Tibial artery (tissue), 4 donors: ENCODE measurements around the gene DPP6.

ENCODE experiments used
- DNase-seq, 2 donors: peaks; one replicate each; pipeline ENCODE4 v3.0.0-alpha.2; 2019
- H3K27ac ChIP-seq, 2 donors: fragments of 200-600 bp; sonication (generic) in 1 of 2; 1 replicate in 1 of 2; 2 replicates in 1 of 2; pipeline ENCODE4 v1.5.1; 2018 to 2019; ENCODE audit warnings: mild to moderate bottlenecking in 1 of 2
- H3K27me3 ChIP-seq, 2 donors: fragments of 200-600 bp; sonication (generic) in 1 of 2; one replicate each; pipeline versions ENCODE4 v1.5.1 to v1.6.0; 2016 to 2019
- H3K36me3 ChIP-seq, 3 donors: fragments of 200-600 bp; sonication (generic) in 2 of 3; one replicate each; pipeline ENCODE4 v1.5.1; 2016 to 2019; ENCODE audit warnings: mild to moderate bottlenecking in 2 of 3
- H3K4me1 ChIP-seq, 4 donors: fragments of 200-600 bp; sonication (generic) in 2 of 4; 1 replicate in 3 of 4; 2 replicates in 1 of 4; pipeline ENCODE4 v1.5.1; 2016 to 2019
- H3K4me3 ChIP-seq, 2 donors: fragments of 200-600 bp; sonication (generic) in 1 of 2; 1 replicate in 1 of 2; 2 replicates in 1 of 2; pipeline ENCODE4 v1.5.1; 2018 to 2019; ENCODE audit warnings: mild to moderate bottlenecking in 2 of 2
- H3K9me3 ChIP-seq, 3 donors: fragments of 200-600 bp; sonication (generic) in 1 of 3; one replicate each; pipeline ENCODE4 v1.5.1; 2016 to 2019
- CTCF ChIP-seq, 2 experiments: fragments of 200-600 bp in 1 of 2; fragments of 450-650 bp in 1 of 2; IDR thresholded peaks; one replicate each; pipeline ENCODE4 v1.5.1; 2017 to 2019; ENCODE audit warnings: antibody characterized with exemption in 2 of 2, mild to moderate bottlenecking in 1 of 2, moderate library complexity in 1 of 2
- intact Hi-C: fragments of 100-400 bp; cut with DNase I; formaldehyde crosslinking; loops from one replicate; pipeline ENCODE4 v1.15.0; 2023; ENCODE audit warnings: low total_unique reads

DPP6 gene

GRCh38 chr7:154304740-154305700 is 252.8 kb downstream of the DPP6 start:
- Histone ChIP-seq H3K4me1 (peaks cover 0 to 5% (median 0%) of the 10 kb centered on the region in 4 donors), H3K27ac (no peak overlapping the region), H3K27me3 (peaks cover 0 to 5% of the 10 kb centered on the region in 2 donors), H3K4me3 (no peak overlapping the region), H3K36me3 (no peaks in the 10 kb centered on the region), H3K9me3 (no peaks in the 10 kb centered on the region)
- no peak for TF ChIP-seq CTCF (IDR thresholded peaks at IDR 0.05)
- intact Hi-C loops: no loop called here
- no peak for DNase-seq

- intact Hi-C loops: no loop called here
- Histone ChIP-seq H3K9me3 (no peaks in the 10 kb centered on the region), H3K4me3 (no peak overlapping the region), H3K27me3 (peaks cover 0 to 5% of the 10 kb centered on the region in 2 donors), H3K27ac (no peak overlapping the region), H3K36me3 (no peaks in the 10 kb centered on the region), H3K4me1 (peaks cover 0 to 5% (median 0%) of the 10 kb centered on the region in 4 donors)
- DNase-seq: no peak
- TF ChIP-seq CTCF (IDR thresholded peaks at IDR 0.05): no peak
These were observed 253.8 kb downstream of the DPP6 start for GRCh38 chr7:154306036-154306435.

- H3K4me3 ChIP-seq: no peak overlapping the region
- no peak for TF ChIP-seq CTCF (IDR thresholded peaks at IDR 0.05)
- H3K27me3 ChIP-seq: peaks cover 0 to 5% of the 10 kb centered on the region in 2 donors
- H3K36me3 ChIP-seq: no peaks in the 10 kb centered on the region
- intact Hi-C loops: no loop called here
- H3K27ac ChIP-seq: no peak overlapping the region
- DNase-seq: no peak
- H3K4me1 ChIP-seq: peaks cover 0 to 5% (median 0%) of the 10 kb centered on the region in 4 donors
- no peaks in the 10 kb centered on the region for H3K9me3 ChIP-seq
These were observed 256.7 kb downstream of the DPP6 start for GRCh38 chr7:154308928-154309327.

GRCh38 chr7:154310114-154310513 is 257.9 kb downstream of the DPP6 start:
- Histone ChIP-seq H3K27me3 (peaks cover 0 to under 1% of the 10 kb centered on the region in 2 donors), H3K4me1 (peaks cover 0 to under 1% (median 0%) of the 10 kb centered on the region in 4 donors), H3K36me3 (no peaks in the 10 kb centered on the region), H3K27ac (no peak overlapping the region), H3K4me3 (no peak overlapping the region), H3K9me3 (no peaks in the 10 kb centered on the region)
- intact Hi-C loops: no loop called here
- no peak for TF ChIP-seq CTCF (IDR thresholded peaks at IDR 0.05)
- no peak for DNase-seq

GRCh38 chr7:154324196-154324595 is 272.0 kb downstream of the DPP6 start:
- DNase-seq: no peak
- Histone ChIP-seq H3K27ac (no peak overlapping the region), H3K4me3 (no peak overlapping the region), H3K4me1 (no peaks in the 10 kb centered on the region), H3K36me3 (no peaks in the 10 kb centered on the region), H3K27me3 (no peaks in the 10 kb centered on the region), H3K9me3 (no peaks in the 10 kb centered on the region)
- no peak for TF ChIP-seq CTCF (IDR thresholded peaks at IDR 0.05)
- intact Hi-C loops: no loop called here
